Tibial nerve (tissue), 3 donors: Measurements from ENCODE around the gene BBC3.

Experiments used
- POLR2A ChIP-seq, 2 donors: fragments of 450-650 bp; IDR thresholded peaks; one replicate each; pipeline ENCODE4 v1.6.1; 2017; ENCODE audit warnings: antibody characterized with exemption in 2 of 2, mild to moderate bottlenecking in 2 of 2, moderate library complexity in 2 of 2
- TF ChIP-seq, protein P1 (sequence below), 5 experiments: fragments of 200-600 bp in 3 of 5; fragments of 450-650 bp in 2 of 5; sonication (generic) in 3 of 5; IDR thresholded peaks; one replicate each; pipeline ENCODE4 v1.5.1; 2016 to 2019; ENCODE audit warnings: antibody characterized with exemption in 5 of 5, mild to moderate bottlenecking in 3 of 5, moderate library complexity in 2 of 5

DNA sequence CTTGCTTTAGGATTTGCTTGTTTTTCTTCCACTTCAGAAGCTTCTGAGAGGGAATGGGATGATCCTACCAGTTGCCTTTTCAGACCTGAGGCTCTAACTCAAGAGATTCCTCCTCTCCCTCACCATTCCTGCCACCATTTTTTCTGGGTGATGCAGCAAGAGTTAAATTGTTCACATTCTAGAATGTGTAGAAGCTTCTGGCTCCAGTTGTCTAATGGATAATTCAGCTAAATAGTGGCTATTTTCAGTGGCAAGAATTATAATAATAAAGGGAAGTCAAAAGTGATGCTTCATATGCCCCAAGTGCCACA, 20.9 kb downstream of the BBC3 start:
- TF ChIP-seq, protein P1, sequence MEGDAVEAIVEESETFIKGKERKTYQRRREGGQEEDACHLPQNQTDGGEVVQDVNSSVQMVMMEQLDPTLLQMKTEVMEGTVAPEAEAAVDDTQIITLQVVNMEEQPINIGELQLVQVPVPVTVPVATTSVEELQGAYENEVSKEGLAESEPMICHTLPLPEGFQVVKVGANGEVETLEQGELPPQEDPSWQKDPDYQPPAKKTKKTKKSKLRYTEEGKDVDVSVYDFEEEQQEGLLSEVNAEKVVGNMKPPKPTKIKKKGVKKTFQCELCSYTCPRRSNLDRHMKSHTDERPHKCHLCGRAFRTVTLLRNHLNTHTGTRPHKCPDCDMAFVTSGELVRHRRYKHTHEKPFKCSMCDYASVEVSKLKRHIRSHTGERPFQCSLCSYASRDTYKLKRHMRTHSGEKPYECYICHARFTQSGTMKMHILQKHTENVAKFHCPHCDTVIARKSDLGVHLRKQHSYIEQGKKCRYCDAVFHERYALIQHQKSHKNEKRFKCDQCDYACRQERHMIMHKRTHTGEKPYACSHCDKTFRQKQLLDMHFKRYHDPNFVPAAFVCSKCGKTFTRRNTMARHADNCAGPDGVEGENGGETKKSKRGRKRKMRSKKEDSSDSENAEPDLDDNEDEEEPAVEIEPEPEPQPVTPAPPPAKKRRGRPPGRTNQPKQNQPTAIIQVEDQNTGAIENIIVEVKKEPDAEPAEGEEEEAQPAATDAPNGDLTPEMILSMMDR (IDR thresholded peaks at IDR 0.05) = no peak
- TF ChIP-seq POLR2A (IDR thresholded peaks at IDR 0.05) = no peak
